ENCODE results near the gene FAM118B. TPM values are rescaled to one million over a fixed set of nuclear protein-coding genes. Genes with fewer than 3 reads are reported as not detected.

FAM118B gene
- total and polyA plus RNA-seq, 3 donors from 2014 or later: 27.4 to 50.3 (median 36.3) TPM

DNA sequence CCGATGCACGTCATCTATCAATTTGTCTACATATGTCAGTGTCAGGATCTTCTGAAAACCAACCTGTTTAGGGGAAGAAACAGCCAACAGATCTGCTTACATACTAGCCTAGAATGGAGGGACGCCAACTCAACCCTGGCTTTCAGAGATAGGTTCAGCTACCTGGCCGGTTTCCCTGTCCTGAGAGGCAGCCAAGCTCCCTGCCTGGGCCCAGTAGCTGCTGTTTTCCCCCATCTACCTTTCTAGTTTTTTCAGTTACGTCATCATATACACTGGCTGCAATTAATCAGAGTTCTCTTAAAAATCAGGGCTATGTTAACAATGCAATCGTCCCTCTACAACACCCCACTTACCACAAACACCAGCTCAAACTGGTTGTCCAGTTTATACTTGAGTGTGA lies 56.1 kb downstream of the FAM118B start:
- Histone ChIP-seq H3K9me3 (no peaks in the 10 kb centered on the region), H3K4me3 (peak overlapping the region; percentile 93), H3K27ac (peak overlapping the region; percentile 87 to 88), H3K27me3 (no peaks in the 10 kb centered on the region), H3K36me3 (ENCODE audit: low read depth, missing control alignments) (no peaks in the 10 kb centered on the region), H3K4me1 (peaks cover 11% of the 10 kb centered on the region)
- no peak for DNase-seq
- no peak for TF ChIP-seq POLR2A (IDR thresholded peaks at IDR 0.05)
- intact Hi-C loops (cut with DNase I; ENCODE audit: low total_unique reads): no loop called here
- WGBS, 2 donors: 64 to 66% methylated on average over 6 of the region's 6 CpGs

DNA sequence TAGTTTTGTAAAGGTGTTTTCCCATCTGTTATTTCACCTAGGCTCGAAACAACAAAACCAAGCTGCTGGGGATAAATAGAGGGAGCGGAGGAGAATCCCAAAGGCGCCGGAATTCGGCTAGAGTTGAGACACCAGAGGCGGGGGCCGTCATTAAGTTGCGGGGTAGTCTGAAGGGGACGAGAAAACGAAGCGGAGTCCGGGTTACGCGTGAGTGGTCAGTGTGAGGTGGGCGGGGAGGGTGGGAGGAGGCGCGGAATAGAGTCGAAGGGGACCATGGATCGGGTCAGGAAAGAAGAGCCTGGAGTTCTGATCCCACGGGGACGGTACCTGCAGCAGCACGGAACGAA lies 56.8 kb downstream of the FAM118B start:
- Histone ChIP-seq H3K27ac (peak overlapping the region; percentile 87 to 88), H3K27me3 (no peaks in the 10 kb centered on the region), H3K9me3 (no peaks in the 10 kb centered on the region), H3K4me3 (peak overlapping the region; percentile 93), H3K36me3 (ENCODE audit: low read depth, missing control alignments) (no peaks in the 10 kb centered on the region), H3K4me1 (peaks cover 11% of the 10 kb centered on the region)
- DNase-seq: no peak
- intact Hi-C loops (cut with DNase I; ENCODE audit: low total_unique reads): no loop called here
- TF ChIP-seq POLR2A (IDR thresholded peaks at IDR 0.05): no peak
- TF ChIP-seq, protein P1, sequence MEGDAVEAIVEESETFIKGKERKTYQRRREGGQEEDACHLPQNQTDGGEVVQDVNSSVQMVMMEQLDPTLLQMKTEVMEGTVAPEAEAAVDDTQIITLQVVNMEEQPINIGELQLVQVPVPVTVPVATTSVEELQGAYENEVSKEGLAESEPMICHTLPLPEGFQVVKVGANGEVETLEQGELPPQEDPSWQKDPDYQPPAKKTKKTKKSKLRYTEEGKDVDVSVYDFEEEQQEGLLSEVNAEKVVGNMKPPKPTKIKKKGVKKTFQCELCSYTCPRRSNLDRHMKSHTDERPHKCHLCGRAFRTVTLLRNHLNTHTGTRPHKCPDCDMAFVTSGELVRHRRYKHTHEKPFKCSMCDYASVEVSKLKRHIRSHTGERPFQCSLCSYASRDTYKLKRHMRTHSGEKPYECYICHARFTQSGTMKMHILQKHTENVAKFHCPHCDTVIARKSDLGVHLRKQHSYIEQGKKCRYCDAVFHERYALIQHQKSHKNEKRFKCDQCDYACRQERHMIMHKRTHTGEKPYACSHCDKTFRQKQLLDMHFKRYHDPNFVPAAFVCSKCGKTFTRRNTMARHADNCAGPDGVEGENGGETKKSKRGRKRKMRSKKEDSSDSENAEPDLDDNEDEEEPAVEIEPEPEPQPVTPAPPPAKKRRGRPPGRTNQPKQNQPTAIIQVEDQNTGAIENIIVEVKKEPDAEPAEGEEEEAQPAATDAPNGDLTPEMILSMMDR (IDR thresholded peaks at IDR 0.05): no peak
- 0 to 1% methylated on average over 23 of the region's 23 CpGs for WGBS, 2 donors

DNA sequence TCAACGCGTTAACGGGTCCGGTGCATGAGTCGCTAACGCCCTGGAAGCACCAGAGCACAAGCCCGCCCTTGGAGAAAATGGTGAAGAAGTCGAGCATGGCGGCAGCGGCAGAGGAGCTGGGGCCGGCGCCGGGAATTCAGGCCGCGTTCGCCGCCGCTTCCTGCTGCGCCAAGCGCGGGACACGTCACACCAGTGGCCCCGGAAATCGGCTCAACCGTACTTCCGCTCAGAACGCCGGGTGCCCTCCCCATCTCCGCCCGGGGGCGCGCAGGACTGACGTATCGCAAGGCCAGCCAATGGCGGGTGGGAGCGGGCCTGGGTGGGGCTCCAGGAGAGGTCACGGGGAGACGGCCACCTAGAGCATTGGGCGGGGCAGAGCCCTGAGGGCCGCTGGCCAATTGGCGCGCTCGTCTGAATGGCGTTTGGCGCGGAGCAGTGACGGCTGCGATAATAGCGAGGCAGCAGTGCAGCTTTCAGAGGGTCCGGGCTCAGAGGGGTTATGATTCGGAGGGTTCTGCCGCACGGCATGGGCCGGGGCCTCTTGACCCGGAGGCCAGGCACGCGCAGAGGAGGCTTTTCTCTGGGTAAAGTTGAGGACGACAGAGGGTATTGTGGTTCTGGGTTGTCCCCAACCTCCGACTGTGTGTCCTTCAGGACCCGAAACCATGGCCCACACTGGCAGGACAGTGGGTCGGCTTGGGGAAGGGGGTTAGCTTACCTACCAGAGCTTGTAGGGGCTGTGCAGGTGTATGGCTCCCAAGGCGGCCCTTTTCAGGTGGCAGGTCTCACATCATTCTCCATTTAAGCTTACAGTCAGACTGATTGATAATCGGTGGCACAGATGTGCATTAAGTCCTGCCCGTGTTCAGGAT lies 57.4 kb downstream of the FAM118B start, which contains the start of the genes FOXRED1 and SRPRA:
FOXRED1 (plus strand) TSS at position 447 of the 872 bp plus-strand sequence; CDS start at position 500, 53 bp downstream.
SRPRA (minus strand) TSS at position 188 of the 872 bp plus-strand sequence; CDS start at position 97, 91 bp downstream.
- Histone ChIP-seq H3K4me3 (peak within 1 kb of the TSS; percentile 93), H3K27ac (peak within 1 kb of the TSS; percentile 87 to 88), H3K9me3 (no peaks in the 10 kb centered on the region), H3K27me3 (no peaks in the 10 kb centered on the region), H3K4me1 (peaks cover 11% of the 10 kb centered on the region), H3K36me3 (ENCODE audit: low read depth, missing control alignments) (no peaks in the 10 kb centered on the region)
- TF ChIP-seq, protein P1 (IDR thresholded peaks at IDR 0.05): peak in 1 of 3 experiments; percentile 5
- no peak for TF ChIP-seq POLR2A (IDR thresholded peaks at IDR 0.05)
- intact Hi-C loops (cut with DNase I; ENCODE audit: low total_unique reads): no loop called here
- DNase-seq: peak; percentile 99
- 0 to 1% methylated on average over 23 to 41 of the region's 64 CpGs for WGBS, 2 donors

DNA sequence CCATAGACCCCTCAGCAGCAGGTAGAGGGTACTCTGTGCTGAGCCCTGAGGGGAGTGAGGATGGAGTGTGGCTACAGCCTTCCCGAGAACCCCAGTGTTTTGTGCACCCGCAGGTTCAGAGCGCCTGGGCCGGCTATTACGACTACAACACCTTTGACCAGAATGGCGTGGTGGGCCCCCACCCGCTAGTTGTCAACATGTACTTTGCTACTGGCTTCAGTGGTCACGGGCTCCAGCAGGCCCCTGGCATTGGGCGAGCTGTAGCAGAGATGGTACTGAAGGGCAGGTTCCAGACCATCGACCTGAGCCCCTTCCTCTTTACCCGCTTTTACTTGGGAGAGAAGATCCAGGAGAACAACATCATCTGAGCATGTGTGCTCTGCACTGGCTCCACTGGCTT lies 65.7 kb downstream of the FAM118B start:
- Histone ChIP-seq H3K27ac (no peak overlapping the region), H3K27me3 (no peaks in the 10 kb centered on the region), H3K4me3 (no peak overlapping the region), H3K36me3 (ENCODE audit: low read depth, missing control alignments) (no peaks in the 10 kb centered on the region), H3K4me1 (peaks cover 7% of the 10 kb centered on the region), H3K9me3 (no peaks in the 10 kb centered on the region)
- TF ChIP-seq, protein P1 (IDR thresholded peaks at IDR 0.05): no peak
- no peak for TF ChIP-seq POLR2A (IDR thresholded peaks at IDR 0.05)
- intact Hi-C loops (cut with DNase I; ENCODE audit: low total_unique reads): no loop called here
- WGBS, 2 donors: 94 to 96% methylated on average over 6 to 11 of the region's 11 CpGs
- no peak for DNase-seq

DNA sequence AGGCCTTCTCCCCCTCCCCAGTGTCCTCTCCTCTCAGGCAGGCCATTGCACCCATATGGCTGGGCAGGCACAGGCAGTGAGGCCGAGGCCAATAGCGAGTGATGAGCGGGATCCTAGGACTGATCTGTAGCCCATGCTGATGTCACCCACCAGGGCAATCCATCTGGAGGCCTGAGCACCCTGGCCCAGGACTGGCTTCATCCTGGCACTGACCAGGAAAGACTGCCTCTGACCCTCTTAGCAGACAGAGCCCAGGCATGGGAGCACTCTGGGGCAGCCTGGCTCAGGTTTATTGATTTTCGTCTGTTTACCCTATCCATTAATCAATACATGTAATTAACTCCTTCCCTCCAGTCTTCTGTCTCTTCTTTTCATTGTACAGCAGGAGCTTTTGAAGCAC lies 66.2 kb downstream of the FAM118B start:
- no peaks in the 10 kb centered on the region for H3K36me3 ChIP-seq (ENCODE audit: low read depth, missing control alignments)
- intact Hi-C loops (cut with DNase I; ENCODE audit: low total_unique reads): no loop called here
- DNase-seq: no peak
- H3K9me3 ChIP-seq: no peaks in the 10 kb centered on the region
- H3K27ac ChIP-seq: no peak overlapping the region
- no peak overlapping the region for H3K4me3 ChIP-seq
- WGBS, 2 donors: 78 to 89% methylated on average over 4 of the region's 4 CpGs
- H3K27me3 ChIP-seq: no peaks in the 10 kb centered on the region
- TF ChIP-seq, protein P1 (IDR thresholded peaks at IDR 0.05): no peak
- no peak for TF ChIP-seq POLR2A (IDR thresholded peaks at IDR 0.05)
- peaks cover 7% of the 10 kb centered on the region for H3K4me1 ChIP-seq
